ENCODE results near the gene MARCO. TPM values are rescaled to one million over a fixed set of nuclear protein-coding genes. Genes with fewer than 3 reads are reported as not detected.

MARCO gene
- total RNA-seq, 1 experiment from 2014 or later: not detected

DNA sequence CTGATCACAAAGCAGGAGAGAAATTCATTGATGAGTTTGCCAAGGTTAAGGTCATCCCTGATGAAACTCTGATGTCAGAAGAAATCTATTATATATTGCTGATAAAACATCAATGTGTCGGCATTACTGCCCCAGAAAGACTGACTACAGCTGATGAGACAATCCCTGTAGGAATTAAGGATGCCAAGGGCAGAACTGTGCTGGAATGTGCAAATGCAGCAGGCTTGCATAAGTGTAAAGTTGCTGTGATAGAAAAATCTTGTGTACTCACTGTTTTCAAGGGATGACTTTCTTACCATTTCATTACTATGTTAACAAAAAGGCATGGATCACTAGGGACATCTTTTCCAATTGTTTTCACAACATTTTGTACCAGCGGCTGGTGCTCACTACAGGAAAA is 19.7 kb upstream of the MARCO start:
- intact Hi-C loops (cut with micrococcal nuclease; ENCODE audit: unreplicated experiment): no loop called here
- Mint-ChIP-seq H3K4me3 (ENCODE audit: low read depth, unreplicated experiment) (no peak overlapping the region), H3K9me3 (ENCODE audit: low read depth, unreplicated experiment) (no peaks in the 10 kb centered on the region), H3K4me1 (ENCODE audit: low read depth, unreplicated experiment) (no peaks in the 10 kb centered on the region), H3K27me3 (ENCODE audit: unreplicated experiment) (peaks cover 49% of the 10 kb centered on the region), H3K36me3 (ENCODE audit: insufficient read depth, unreplicated experiment) (no peaks in the 10 kb centered on the region), H3K27ac (ENCODE audit: unreplicated experiment) (no peak overlapping the region)
- DNase-seq: no peak
- TF ChIP-seq, protein P1, sequence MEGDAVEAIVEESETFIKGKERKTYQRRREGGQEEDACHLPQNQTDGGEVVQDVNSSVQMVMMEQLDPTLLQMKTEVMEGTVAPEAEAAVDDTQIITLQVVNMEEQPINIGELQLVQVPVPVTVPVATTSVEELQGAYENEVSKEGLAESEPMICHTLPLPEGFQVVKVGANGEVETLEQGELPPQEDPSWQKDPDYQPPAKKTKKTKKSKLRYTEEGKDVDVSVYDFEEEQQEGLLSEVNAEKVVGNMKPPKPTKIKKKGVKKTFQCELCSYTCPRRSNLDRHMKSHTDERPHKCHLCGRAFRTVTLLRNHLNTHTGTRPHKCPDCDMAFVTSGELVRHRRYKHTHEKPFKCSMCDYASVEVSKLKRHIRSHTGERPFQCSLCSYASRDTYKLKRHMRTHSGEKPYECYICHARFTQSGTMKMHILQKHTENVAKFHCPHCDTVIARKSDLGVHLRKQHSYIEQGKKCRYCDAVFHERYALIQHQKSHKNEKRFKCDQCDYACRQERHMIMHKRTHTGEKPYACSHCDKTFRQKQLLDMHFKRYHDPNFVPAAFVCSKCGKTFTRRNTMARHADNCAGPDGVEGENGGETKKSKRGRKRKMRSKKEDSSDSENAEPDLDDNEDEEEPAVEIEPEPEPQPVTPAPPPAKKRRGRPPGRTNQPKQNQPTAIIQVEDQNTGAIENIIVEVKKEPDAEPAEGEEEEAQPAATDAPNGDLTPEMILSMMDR (IDR thresholded peaks at IDR 0.05; ENCODE audit: unreplicated experiment): no peak
- BruUV-seq (replicated peaks): no TSS peak
- CTCF ChIA-PET: no interaction called here

DNA sequence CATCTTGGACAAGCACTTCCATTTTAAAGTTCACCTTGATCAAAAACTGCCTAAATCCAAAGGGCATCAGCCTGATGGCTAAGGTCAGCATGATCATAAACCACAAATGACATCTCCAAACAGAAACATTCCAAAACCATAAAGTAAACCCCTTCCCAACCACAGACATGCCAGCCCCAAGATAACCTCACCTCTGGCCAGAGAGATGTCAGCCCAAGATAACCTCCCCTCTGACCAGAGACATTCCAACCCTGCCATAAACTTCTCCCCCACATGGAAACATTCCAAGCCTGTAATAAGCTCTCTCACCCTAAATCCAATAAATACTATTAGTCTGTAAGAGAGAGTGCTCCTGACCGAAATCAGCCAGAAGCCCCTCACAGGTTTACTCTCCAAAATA is 18.6 kb upstream of the MARCO start:
- no peak overlapping the region for H3K4me3 Mint-ChIP-seq (ENCODE audit: low read depth, unreplicated experiment)
- intact Hi-C loops (cut with micrococcal nuclease; ENCODE audit: unreplicated experiment): no loop called here

DNA sequence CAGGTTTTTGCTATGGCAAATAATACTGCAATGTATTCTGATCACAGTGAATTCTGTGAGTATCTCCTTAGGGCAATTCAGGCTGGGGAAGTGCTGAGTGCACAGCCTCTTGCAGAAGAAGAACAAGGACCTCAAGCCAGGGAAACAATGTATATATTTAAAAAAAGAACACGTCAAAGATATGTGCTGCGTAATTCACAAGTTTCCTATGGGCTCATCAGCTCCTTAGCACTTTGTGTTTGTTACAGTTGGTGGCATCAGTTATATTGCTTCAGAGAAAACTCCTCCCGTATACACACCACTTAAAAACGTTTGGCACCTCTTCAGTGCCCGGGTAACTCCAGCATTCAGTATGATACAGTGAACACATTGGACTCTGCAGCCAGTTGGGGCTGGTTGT is 16.5 kb upstream of the MARCO start:
- no peaks in the 10 kb centered on the region for H3K4me1 Mint-ChIP-seq (ENCODE audit: low read depth, unreplicated experiment)
- H3K27me3 Mint-ChIP-seq (ENCODE audit: unreplicated experiment): peaks cover 77% of the 10 kb centered on the region
- CTCF ChIA-PET: no interaction called here
- TF ChIP-seq, protein P1 (IDR thresholded peaks at IDR 0.05; ENCODE audit: unreplicated experiment): no peak
- DNase-seq: no peak
- no peaks in the 10 kb centered on the region for H3K36me3 Mint-ChIP-seq (ENCODE audit: insufficient read depth, unreplicated experiment)
- no TSS peak for BruUV-seq (replicated peaks)
- intact Hi-C loops (cut with micrococcal nuclease; ENCODE audit: unreplicated experiment): no loop called here
- H3K9me3 Mint-ChIP-seq (ENCODE audit: low read depth, unreplicated experiment): no peaks in the 10 kb centered on the region
- no peak overlapping the region for H3K4me3 Mint-ChIP-seq (ENCODE audit: low read depth, unreplicated experiment)
- no peak overlapping the region for H3K27ac Mint-ChIP-seq (ENCODE audit: unreplicated experiment)

More for the DNA sequence above, 18.6 kb upstream of the MARCO start:
- H3K27ac Mint-ChIP-seq (ENCODE audit: unreplicated experiment): no peak overlapping the region
- H3K9me3 Mint-ChIP-seq (ENCODE audit: low read depth, unreplicated experiment): no peaks in the 10 kb centered on the region
- no TSS peak for BruUV-seq (replicated peaks)
- H3K36me3 Mint-ChIP-seq (ENCODE audit: insufficient read depth, unreplicated experiment): no peaks in the 10 kb centered on the region
- CTCF ChIA-PET: no interaction called here
- DNase-seq: no peak
- peaks cover 56% of the 10 kb centered on the region for H3K27me3 Mint-ChIP-seq (ENCODE audit: unreplicated experiment)
- TF ChIP-seq, protein P1 (IDR thresholded peaks at IDR 0.05; ENCODE audit: unreplicated experiment): no peak
- H3K4me1 Mint-ChIP-seq (ENCODE audit: low read depth, unreplicated experiment): no peaks in the 10 kb centered on the region

DNA sequence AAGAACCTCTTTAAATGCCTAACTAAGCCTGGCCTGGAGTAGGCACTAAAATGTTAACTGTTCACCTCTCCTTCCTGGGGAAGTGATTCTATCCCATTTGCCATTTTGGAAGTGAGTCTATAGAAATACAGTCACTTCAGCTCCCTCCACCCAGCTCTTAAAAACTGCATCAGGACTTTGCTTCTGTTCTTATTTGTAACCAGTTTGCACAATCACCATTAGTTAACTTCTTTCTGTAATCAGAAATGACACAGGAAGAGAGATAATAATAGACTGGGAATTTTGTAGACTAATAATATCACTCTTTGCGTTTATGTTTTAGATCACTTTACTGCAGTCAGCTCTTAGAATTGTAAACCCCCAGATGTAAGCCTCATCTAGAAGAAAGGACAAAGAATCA is 16.0 kb upstream of the MARCO start:
- no peak for DNase-seq
- no peaks in the 10 kb centered on the region for H3K36me3 Mint-ChIP-seq (ENCODE audit: insufficient read depth, unreplicated experiment)
- H3K4me1 Mint-ChIP-seq (ENCODE audit: low read depth, unreplicated experiment): no peaks in the 10 kb centered on the region
- TF ChIP-seq, protein P1 (IDR thresholded peaks at IDR 0.05; ENCODE audit: unreplicated experiment): no peak
- no peak overlapping the region for H3K4me3 Mint-ChIP-seq (ENCODE audit: low read depth, unreplicated experiment)
- peaks cover 82% of the 10 kb centered on the region for H3K27me3 Mint-ChIP-seq (ENCODE audit: unreplicated experiment)
- intact Hi-C loops (cut with micrococcal nuclease; ENCODE audit: unreplicated experiment): no loop called here
- H3K27ac Mint-ChIP-seq (ENCODE audit: unreplicated experiment): no peak overlapping the region
- H3K9me3 Mint-ChIP-seq (ENCODE audit: low read depth, unreplicated experiment): no peaks in the 10 kb centered on the region
- CTCF ChIA-PET: no interaction called here
- BruUV-seq (replicated peaks): no TSS peak

Data from Calu3 (cell line).